NCI-H2029 (cell line): ENCODE data around the gene ZNF107.
"Not testable (repeated sequence)": the region's sequence is repeated elsewhere in the genome, so short reads cannot be mapped to it uniquely, and the experiment has no call there.

ENCODE experiments used
- DNase-seq: peaks from one replicate; lab custom pipeline; 2025; lab: John Stamatoyannopoulos, UW

ZNF107 gene

GRCh38 chr7:64733550-64734240 is 67.8 kb downstream of the ZNF107 start:
- no peak for DNase-seq

GRCh38 chr7:64736575-64736974 is 70.6 kb downstream of the ZNF107 start:
- no peak for DNase-seq

GRCh38 chr7:64738403-64738802 is 72.5 kb downstream of the ZNF107 start:
- DNase-seq = not testable (repeated sequence)

- DNase-seq = not testable (repeated sequence)
Measured at GRCh38 chr7:64738953-64739352, 73.0 kb downstream of the ZNF107 start.

GRCh38 chr7:64744680-64745079 is 78.7 kb downstream of the ZNF107 start:
- DNase-seq = no peak

- no peak for DNase-seq
Measured at GRCh38 chr7:64747802-64748201, 81.9 kb downstream of the ZNF107 start.

- DNase-seq = no peak
Measured at GRCh38 chr7:64753032-64753431, 87.1 kb downstream of the ZNF107 start.

- DNase-seq = no peak
Measured at GRCh38 chr7:64755865-64756264, 89.9 kb downstream of the ZNF107 start.

- no peak for DNase-seq
Measured at GRCh38 chr7:64758151-64758550, 92.2 kb downstream of the ZNF107 start.
